GF-D8 (cell line): ENCODE results near the gene CRACDL.
A peak's percentile ranks its signal among the peaks of the same experiment; 100 is the strongest.

ENCODE experiments used
- DNase-seq: peaks from one replicate; lab custom pipeline; 2025; lab: John Stamatoyannopoulos, UW

The CRACDL gene

DNA sequence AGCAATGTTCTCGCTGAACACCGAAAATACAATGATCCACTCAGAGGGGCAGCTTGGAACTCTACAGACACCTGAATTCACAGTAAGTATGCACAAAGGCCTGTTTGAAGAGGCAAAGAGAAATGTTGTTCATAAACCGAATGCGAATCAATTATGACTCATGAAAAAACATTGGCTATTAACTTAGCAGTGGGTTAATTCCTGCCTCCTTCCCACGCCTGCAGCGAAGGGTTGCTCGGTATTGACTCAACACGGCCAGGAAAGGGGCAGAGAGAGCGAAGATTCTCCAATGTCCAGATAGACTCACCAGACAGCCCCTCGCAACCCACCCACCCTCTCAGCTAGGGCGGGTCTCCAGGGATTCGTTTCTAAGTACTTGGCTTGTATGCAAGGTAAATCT, 9.4 kb downstream of the CRACDL start:
- DNase-seq, result no peak

DNA sequence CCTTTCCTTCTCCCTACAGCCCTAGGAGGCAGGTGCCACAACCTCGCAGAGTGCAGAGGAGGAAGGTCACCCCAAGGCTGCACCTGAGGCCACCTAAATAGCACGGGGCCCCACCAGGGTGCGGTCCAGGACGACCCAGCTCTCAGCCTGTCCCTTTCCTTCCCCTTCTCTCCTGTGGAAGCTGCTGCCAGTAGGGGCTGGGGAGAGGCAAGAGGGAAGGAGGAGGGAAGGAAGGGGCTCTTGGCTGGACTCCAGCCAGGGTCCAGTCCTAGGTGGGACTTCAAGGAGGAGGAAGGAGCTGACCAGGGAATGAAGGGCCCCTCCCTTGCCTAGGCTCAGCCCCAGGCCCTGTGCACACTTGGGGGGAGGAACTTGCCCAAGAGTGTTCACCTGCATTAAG, 11.1 kb downstream of the CRACDL start:
- DNase-seq, result no peak

DNA sequence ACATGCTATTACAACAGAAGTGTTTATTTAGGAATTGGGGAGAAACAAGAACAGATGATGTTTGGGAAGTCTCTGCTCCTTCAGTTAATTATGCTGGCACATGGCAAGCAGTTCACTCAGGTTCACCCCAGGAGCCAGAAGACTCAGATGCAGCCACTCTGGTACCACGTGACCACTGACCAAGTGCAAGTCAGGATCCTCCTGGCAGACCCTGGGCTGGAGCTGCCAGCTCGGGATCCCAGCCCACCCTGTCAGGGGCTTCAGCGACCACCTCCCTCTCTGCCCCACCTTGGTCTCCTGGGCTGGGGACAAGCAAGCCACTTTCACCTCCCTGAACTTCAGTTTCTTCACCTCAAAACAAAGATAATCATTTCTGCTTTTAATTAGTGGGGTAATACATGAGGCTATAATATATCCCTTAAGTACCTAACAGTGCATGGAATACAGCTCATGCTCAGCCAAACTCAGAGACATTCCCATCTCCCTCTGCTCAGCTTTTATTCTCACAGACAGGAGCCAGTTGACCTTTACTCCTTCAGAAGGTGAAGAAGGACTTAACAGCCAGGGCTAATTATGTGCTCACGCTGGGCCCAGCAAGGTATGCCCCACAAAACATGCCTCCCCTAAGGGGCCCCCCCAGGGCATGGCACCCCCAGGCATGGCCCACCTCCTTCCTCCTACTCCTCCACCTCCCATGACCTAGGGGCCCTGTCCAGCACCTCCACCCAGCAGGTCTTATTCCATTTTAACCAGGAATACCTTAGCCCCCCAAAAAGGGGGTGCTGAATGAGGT, 11.8 kb downstream of the CRACDL start:
- no peak for DNase-seq

DNA sequence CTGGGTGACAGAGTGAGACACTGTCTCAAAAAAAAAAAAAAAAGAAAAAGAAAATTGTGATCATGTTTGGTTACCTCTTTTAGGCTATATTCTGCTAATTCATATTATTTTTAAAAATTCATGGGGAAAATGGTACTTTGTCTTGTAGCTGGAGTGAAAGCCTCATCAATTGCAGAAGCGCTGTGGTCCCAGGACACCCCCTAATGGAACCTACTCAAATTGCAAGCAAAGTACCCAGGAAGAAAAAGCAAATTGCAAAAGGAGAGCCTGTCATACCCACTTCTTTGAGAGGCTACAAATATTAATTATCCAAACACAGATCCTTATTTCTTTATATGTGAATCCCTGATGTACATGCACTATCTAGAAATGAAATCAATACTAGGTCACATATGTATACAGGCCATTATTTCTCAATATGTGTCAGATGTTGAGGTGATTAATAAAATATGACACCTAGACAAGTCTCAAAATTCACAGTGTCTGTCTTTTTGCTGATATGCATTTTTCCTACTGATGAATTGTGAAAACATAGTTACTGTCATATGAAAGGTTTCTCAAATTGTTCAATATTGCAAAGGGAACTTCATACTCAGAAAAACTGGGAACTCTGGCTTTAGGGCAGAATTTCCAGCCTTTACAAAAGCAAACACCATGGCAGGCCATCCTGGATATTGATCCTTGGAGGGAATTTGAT, 12.6 kb downstream of the CRACDL start:
- DNase-seq, result no peak

DNA sequence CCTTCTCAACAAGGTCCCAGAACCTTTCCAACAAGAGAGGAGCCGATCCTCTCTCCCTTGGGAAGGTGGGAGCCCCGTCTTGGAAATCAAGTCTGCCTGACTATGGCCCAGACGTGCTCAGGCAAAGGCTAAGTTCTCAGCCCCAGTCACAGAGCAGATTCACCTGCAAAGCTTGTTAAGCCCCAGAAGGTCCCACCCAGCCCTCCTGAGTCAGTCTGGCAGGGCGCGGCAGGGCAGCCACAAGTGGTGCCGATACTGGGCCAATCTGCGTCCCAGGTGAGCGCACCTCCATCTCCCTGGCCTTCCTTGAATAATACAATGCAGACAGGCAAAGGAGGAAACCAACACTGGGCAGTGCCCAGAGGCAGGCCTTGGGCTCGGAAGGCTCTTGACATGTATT, 15.0 kb downstream of the CRACDL start:
- no peak for DNase-seq

DNA sequence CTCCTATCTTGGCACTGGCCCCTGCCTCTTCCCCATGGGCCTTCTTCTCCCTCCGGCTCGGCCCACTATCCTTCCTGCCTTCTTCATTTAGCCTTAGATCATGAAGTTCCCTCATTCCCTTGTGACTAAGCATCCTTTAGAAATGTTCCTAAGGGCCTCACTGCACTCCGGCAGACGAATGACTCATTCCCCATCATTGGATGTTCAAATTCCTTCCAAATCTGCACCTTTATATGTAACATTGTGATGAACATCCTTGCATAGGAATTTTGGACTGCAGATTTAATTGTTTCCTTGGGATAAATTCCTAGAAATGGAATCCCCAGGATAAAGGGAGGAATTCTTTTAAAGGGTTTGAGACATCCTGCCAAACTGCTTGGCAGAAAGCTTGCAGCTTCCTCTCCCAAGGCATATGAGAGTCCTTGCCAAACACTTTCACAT, 19.0 kb downstream of the CRACDL start:
- no peak for DNase-seq

DNA sequence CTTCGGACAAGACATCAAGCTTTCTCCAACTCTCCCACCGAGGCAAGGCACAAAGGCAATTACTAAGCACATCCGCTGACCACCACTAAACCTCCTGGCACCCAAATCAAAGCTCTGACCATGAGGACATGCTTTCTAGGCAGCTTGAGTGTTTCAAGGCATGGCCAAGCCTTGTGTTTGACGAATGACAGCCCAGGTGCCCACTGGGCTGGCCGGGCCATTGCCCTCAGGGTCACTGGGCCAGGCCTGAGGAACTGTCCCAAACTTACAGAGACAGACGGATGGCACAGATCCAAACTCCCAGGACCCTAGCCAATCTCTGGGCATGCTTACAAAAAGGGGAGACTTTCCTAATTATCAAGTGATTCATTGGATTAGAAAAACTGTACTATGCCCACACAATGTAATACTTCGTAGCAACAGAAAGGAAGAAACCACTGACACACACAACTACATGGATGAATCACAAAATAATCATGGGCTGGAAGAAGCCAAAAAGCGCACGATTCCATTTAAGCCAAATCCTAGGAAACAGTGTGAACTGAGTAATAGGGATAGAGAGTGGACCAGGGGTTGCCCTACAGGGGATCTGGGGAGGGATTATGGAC, 20.2 kb downstream of the CRACDL start:
- DNase-seq, result no peak

DNA sequence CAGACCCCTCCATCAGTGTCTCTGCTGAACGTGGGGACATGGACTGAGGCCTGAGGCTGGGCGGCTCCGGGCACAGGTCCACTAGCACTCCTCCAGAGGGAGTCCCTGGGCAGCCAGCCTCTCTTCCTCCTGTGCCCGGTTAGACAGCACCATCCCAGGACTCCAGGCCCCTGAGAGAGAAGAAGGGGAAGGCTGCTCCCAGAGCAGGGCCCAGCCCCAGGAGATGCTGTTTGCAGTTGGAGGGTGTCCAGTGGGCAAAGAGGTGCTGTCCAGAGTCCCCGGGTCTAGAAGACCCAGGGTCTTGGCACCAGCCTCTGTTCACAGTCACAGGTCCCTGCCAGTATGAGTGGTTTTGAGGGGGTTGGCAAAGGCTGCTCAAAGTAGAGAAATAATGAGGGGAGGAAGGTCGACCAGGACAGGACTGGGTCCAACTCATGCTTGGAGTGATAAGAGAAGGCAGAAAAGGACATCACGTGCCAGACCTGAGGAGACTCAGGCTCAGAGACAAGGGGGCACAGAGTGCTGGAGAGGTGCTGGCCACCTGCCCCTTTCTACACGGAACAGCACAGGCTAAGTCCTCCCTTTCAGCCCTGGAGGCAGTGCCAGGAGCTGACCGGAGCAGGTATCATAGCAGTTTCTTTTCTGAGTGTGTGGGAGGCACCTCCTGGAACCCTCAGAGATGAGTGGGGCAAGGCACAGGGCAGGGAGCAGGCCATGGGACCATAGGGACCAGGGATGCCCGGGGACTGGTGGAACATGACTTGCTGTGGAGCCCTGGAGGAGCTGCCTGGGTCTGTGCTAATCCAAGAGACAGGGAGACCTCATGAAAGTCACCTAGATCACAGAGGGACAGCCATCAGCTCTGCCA, 21.1 kb downstream of the CRACDL start:
- no peak for DNase-seq

DNA sequence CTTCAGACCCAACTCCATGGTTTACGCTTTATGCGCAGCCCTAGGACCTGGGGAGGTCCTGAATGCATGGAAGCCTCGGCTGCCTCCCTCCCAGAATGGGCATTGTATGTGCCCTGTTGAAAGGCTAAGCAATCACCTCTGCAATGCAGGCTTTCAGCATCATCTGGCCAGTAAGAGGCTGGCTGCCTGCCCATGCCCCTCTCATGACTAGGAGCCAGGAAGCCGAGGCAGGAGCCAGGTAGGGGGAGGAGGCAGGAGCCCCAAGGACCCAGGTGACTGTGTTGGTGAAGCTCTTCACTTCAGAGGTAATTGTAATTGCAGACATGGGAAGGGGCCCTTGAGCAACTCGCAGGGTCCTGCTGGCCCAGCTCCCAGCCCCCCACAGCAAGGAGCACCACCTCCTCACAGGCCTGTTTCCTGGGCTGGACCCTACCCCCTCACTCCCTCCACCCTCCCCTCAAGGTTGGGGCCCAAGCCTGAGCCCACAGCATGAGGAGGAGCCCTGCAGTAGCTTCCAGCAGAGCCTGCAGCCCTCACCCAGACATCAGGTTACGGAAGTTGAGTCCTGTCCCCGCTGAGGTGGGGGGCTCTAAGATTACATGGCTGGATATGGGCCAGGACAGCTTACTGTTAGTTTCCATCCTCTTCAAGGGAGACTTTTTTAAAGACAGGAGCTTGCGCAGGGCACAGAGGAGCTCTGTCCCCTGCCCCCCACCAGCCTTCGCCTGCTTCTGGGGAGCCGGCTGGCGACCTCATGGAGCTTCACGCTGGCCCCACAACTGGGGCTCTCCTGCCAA, 21.9 kb downstream of the CRACDL start:
- no peak for DNase-seq

DNA sequence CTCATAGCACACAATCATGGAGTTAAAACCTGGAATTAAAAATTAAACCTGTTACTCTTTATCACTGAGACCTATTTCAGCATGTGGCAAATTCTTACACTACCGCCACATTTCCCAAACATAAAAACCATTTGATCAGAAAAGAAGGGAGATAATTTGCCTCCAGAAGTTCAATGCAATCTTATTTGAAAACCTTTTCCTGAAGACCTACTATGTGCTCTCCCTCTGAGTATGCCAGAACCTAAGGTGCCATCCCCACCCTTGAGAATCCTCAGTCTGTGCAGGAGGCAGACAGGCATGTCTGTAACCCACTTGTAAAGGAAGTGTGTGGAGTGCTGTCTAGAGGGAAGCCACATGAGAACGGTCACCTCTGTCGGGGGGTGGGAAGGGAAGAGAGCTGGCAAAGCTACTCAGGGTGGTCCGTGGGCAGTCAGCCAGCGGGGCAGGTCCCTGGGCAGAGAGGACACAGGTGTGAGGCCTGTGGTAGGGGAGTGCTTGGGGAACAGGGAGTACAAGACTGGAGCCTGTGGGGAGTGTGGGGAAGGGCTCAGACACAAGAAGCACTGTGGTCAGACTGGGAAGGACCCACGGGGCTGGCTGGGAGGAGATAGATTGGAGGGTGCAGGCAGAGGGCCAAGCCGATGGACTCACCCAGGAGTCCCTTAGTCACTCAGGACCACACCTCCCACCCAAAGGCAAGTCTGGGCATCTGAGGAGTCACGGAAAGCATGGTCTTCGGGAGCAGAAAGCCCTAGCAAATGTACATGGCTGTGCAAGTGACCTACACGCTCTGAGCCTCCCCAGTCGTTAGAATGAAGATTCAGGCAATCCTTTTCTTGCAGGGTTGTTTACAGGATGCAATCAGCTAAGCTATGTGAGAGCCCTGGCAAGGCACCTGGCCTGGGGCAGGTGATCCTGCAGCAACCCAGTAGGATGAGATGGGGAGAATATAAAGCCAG, 22.8 kb downstream of the CRACDL start:
- DNase-seq, result no peak

DNA sequence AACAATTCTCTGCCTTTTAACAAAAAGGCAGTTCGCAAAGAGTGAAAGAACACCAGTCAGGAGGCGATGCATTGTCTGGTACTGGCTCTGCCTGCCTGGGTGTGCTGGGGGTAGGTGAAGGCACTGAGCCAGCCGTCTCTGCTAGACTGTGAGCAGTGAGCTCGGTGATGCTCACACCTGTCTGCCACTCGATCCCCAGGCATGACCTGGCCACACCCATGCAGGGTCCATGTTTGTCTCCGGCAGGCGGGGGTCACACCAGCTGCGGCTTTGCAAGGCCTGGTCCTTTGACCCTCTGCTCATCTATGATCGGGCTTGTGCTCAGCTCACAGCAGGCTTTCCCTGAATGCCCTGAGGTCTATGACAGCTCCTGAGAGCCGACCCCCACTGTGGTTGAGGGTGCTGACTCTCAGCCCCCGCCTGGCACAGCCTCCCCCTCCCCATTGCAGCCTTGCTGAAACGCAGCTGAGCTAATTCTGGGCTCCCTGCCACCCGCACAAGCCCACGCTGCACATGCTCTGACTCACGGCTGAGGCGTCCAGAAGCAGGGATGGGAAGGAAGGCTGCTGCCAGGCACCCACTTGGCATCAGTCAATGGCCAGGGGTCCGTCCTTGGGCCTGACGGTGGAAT, 23.7 kb downstream of the CRACDL start:
- no peak for DNase-seq

DNA sequence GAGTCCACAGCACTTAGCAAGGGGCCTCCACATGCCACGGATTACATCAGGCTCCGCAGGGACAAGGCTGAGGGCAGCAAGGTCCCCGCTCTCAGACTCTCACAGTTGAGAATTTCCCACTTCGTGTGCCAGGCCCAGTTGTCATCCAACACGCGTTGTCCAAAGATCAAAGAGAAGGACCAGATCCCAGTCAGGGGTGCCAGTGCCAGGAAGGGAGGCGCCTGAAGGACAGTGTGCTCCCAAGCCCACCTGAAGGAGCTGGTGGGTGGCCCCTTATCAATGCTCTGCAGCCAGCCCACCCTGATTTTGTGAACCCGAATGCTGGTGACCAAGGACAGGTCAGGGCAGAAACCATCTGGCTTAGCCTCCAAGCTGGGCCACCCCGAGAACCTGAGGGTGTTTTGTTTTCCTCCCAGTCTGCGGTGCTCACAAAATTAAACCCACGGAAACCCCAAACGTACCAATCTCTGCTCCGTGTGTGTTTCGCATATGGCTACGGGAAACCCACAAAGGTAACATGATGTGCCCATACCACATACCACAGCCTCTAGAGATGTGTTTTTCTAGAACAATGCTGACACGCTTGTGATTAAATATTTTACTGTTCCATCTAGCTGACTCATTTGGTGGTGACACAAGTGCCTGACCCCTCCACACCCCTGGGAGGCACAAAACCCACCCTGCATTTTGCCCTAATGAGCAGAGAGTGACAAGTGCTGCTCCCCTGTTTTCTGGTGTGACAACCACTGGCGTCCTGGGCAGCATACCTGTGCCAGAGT, 24.5 kb downstream of the CRACDL start:
- no peak for DNase-seq

DNA sequence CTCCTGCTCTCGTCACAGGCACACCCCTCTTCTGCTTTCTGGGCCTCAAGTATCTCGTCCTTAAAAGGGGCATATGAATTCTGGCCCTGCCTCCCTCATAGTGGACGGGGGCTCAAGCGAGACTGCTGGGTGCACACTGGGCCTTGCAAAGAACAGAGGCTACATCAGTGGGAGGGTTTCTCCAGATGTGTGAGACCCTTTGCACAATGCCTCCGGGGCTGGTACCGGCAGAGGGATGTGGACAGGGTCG, 25.0 kb downstream of the CRACDL start:
- no peak for DNase-seq

DNA sequence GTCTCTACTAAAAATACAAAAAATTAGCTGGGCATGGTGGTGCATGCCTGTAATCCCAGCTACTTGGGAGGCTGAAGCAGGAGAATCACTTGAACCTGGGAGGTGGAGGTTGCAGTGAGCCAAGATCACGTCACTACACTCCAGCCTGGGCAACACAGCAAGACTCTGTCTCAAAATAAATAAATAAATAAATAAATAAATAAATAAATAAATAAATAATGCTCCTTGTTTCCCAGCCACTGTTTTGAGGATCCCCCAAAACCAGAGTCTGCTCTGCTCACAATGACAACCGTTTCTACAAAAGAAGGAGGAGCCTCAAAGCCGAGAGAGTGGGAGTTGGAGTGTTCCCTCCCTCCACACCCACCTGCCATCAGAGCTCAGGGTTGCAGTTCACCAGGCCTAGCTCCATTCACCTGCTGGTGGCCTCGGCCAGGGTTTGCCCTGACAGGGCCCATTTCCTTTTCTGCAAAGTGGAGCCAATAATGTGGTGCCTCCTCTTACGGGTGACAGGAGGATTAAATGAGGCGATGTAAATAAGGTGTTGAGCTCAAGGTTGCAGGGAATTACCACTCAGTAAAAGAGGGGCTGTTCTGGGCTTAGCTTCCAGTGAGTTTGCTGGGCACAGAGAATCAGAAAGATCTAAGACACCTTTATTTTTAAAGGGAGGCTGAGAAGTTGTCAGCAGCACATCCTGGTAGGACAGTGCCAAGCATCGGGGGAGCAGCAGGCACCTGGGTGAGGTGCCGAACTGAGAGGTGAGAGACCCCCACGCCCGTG, 25.5 kb downstream of the CRACDL start:
- DNase-seq, result no peak

DNA sequence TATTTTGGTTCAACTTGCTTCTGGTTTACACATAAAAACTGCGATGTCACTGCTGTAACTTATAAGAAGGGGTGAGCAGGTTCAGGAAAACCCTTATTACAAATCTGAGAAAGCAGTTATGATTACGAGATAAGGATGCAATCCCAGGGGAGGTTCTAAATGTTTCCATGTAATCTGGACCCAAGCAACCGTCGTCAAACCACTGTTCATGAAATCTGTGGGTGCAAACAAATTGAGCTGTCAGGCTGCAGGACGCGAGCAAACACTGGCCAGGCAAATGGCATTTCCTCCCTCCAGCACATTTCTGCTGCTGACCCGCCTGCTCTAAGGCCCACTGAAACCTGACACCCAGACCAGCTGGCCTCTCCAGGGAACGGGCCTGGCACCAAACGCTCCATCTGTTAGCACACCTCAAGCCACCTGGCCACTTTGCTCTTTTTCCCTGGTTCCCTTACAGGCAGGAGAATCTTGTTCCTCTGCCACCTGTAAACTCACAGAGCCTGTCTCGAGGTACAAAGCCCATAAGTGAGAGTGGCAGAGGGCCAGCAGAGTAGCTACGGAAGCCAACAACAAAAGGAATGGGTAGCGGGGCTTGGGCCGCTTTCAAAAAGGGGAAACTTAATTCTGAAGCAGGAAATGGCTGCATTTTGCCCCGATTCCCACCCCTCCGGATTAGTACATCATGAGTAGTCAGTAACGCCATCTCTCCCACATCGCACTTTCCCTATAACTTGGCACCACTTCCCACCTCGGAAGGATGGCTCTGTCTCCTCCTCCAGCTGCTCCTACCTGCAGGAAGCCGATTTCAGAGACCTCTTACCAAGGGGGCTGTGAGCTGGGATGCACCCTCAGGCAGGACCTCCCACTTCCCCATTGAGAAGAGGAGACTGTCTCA, 26.5 kb downstream of the CRACDL start:
- DNase-seq, result peak; percentile 78

DNA sequence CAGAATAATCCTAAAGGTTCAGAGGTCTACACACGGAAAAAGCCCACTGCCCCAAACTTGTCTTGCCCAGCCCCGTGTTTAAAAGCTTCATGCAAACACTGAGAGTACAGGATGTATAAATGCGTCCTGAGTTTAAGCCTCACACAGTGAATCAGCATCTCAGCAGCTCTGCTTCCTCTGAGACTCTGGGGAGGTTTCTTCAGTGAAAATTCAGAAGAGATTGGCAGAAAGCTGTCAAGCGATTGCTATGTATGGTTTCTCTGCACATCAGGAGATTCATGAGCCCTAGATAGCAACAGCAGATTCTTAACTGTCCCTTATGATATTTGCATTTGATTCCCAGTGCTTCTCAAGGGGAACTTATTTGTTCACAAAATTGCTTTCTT, 27.1 kb downstream of the CRACDL start:
- peak; percentile 42 for DNase-seq
